HEK293 (cell line): ENCODE measurements around the gene PACRG.

ENCODE experiments used
- GFI1B ChIP-seq: fragments of 450-650 bp; formaldehyde crosslinking; IDR thresholded peaks from 2 replicates; pipeline ENCODE4 v1.5.1; 2016; ENCODE audit warnings: missing biosample characterization, missing genetic modification characterization
- ZNF544 ChIP-seq: fragments of 450-650 bp; formaldehyde crosslinking; IDR thresholded peaks from 2 replicates; pipeline ENCODE4 v1.5.0; 2017; ENCODE audit warnings: missing biosample characterization, missing genetic modification characterization

- TF ChIP-seq ZNF544 (tag by site-specific recombination) (no peak), GFI1B (tag by site-specific recombination) (no peak)
These were observed 524.4 kb downstream of the PACRG start for GRCh38 chr6:163252061-163252591.
